Type B pancreatic cell (in vitro differentiated cells): ENCODE data around the gene FNBP1L. TPM values are rescaled to one million over a fixed set of nuclear protein-coding genes. Genes with fewer than 3 reads are reported as not detected.

ENCODE experiments used
- DNase-seq: peaks from one replicate; pipeline ENCODE4 v3.0.0; 2021; ENCODE audit warnings: mixed read lengths; ENCODE audit not compliant: unreplicated experiment; ENCODE audit errors: extremely low spot score
- H3K27ac Mint-ChIP-seq: 2 replicates; pipeline ENCODE4 v1.8.0; 2021; ENCODE audit warnings: mild to moderate bottlenecking, mixed read lengths
- H3K27me3 Mint-ChIP-seq: 2 replicates; pipeline ENCODE4 v1.8.0; 2021; ENCODE audit warnings: mixed read lengths
- H3K36me3 Mint-ChIP-seq: 2 replicates; pipeline ENCODE4 v1.8.0; 2021; ENCODE audit warnings: mixed read lengths
- H3K4me1 Mint-ChIP-seq: one replicate; pipeline ENCODE4 v1.8.0; 2021; ENCODE audit warnings: mixed read lengths; ENCODE audit not compliant: unreplicated experiment
- H3K4me3 Mint-ChIP-seq: 2 replicates; pipeline ENCODE4 v1.8.0; 2021; ENCODE audit warnings: mild to moderate bottlenecking, mixed read lengths
- H3K9me3 Mint-ChIP-seq: 2 replicates; pipeline ENCODE4 v1.8.0; 2021; ENCODE audit warnings: mixed read lengths
- CTCF ChIP-seq: fragments of 200-600 bp; sonication (generic); conservative IDR thresholded peaks from 2 replicates; pipeline ENCODE4 v1.5.0; 2021; ENCODE audit warnings: antibody characterized with exemption, mild to moderate bottlenecking
- total RNA-seq: library from RNA; stranded (reverse); gene quantifications from 2 replicates; pipeline ENCODE4 v1.2.1, GENCODE V29; 2021; ENCODE audit warnings: low replicate concordance

Gene FNBP1L
- total RNA-seq, 1 donor from 2014 or later, result 74.7 TPM

GRCh38 chr1:93499533-93499932 is 51.6 kb downstream of the FNBP1L start:
- H3K9me3 Mint-ChIP-seq, result peaks cover 7% of the 10 kb centered on the region
- H3K4me1 Mint-ChIP-seq, result peaks cover 14% of the 10 kb centered on the region
- peaks cover 36% of the 10 kb centered on the region for H3K36me3 Mint-ChIP-seq
- no peak overlapping the region for H3K4me3 Mint-ChIP-seq
- DNase-seq, result no peak
- H3K27ac Mint-ChIP-seq, result no peak overlapping the region
- no peak for TF ChIP-seq CTCF
- H3K27me3 Mint-ChIP-seq, result no peaks in the 10 kb centered on the region

GRCh38 chr1:93500275-93500674 is 52.4 kb downstream of the FNBP1L start:
- H3K36me3 Mint-ChIP-seq, result peaks cover 30% of the 10 kb centered on the region
- TF ChIP-seq CTCF, result no peak
- H3K27ac Mint-ChIP-seq, result no peak overlapping the region
- H3K9me3 Mint-ChIP-seq, result no peaks in the 10 kb centered on the region
- H3K27me3 Mint-ChIP-seq, result no peaks in the 10 kb centered on the region
- no peak for DNase-seq
- H3K4me3 Mint-ChIP-seq, result no peak overlapping the region
- peaks cover 14% of the 10 kb centered on the region for H3K4me1 Mint-ChIP-seq

GRCh38 chr1:93501399-93501798 is 53.5 kb downstream of the FNBP1L start:
- Mint-ChIP-seq H3K4me1 (peaks cover 14% of the 10 kb centered on the region), H3K36me3 (peaks cover 29% of the 10 kb centered on the region), H3K4me3 (no peak overlapping the region), H3K27ac (no peak overlapping the region), H3K27me3 (no peaks in the 10 kb centered on the region), H3K9me3 (no peaks in the 10 kb centered on the region)
- DNase-seq, result no peak
- no peak for TF ChIP-seq CTCF

GRCh38 chr1:93501829-93502369 is 54.0 kb downstream of the FNBP1L start:
- peaks cover 29% of the 10 kb centered on the region for H3K36me3 Mint-ChIP-seq
- H3K9me3 Mint-ChIP-seq, result no peaks in the 10 kb centered on the region
- TF ChIP-seq CTCF, result no peak
- no peak overlapping the region for H3K27ac Mint-ChIP-seq
- peaks cover 14% of the 10 kb centered on the region for H3K4me1 Mint-ChIP-seq
- H3K27me3 Mint-ChIP-seq, result no peaks in the 10 kb centered on the region
- no peak for DNase-seq
- no peak overlapping the region for H3K4me3 Mint-ChIP-seq

- Mint-ChIP-seq H3K36me3 (peaks cover 34% of the 10 kb centered on the region), H3K9me3 (peaks cover 3% of the 10 kb centered on the region), H3K4me3 (no peak overlapping the region), H3K4me1 (peaks cover 14% of the 10 kb centered on the region), H3K27me3 (no peaks in the 10 kb centered on the region), H3K27ac (peak overlapping the region; percentile 0)
- DNase-seq, result no peak
- TF ChIP-seq CTCF, result no peak
Observed at GRCh38 chr1:93502571-93502970, 54.7 kb downstream of the FNBP1L start.

GRCh38 chr1:93503163-93503562 is 55.2 kb downstream of the FNBP1L start:
- TF ChIP-seq CTCF, result no peak
- H3K36me3 Mint-ChIP-seq, result peaks cover 34% of the 10 kb centered on the region
- peaks cover 3% of the 10 kb centered on the region for H3K9me3 Mint-ChIP-seq
- H3K4me3 Mint-ChIP-seq, result no peak overlapping the region
- DNase-seq, result no peak
- peaks cover 14% of the 10 kb centered on the region for H3K4me1 Mint-ChIP-seq
- H3K27ac Mint-ChIP-seq, result no peak overlapping the region
- no peaks in the 10 kb centered on the region for H3K27me3 Mint-ChIP-seq
